Transverse colon (tissue), 4 donors: Measurements from ENCODE around the gene EMX2. TPM values are rescaled to one million over a fixed set of nuclear protein-coding genes. Genes with fewer than 3 reads are reported as not detected.

ENCODE experiments used
- DNase-seq: peaks from one replicate; pipeline ENCODE4 v3.0.0-alpha.2; 2019
- H3K27ac ChIP-seq, 4 donors: fragments of 200-600 bp; sonication (generic); 2 replicates each; pipeline ENCODE4 v1.5.1; 2016 to 2018; ENCODE audit warnings: inconsistent platforms in 4 of 4
- H3K27me3 ChIP-seq: fragments of 200-600 bp; sonication (generic); 2 replicates; pipeline ENCODE4 v1.5.1; 2017; ENCODE audit warnings: inconsistent platforms
- H3K36me3 ChIP-seq, 4 donors: fragments of 200-600 bp; sonication (generic); 2 replicates each; pipeline ENCODE4 v1.5.1; 2017 to 2019; ENCODE audit warnings: inconsistent platforms in 4 of 4
- H3K4me1 ChIP-seq, 4 donors: fragments of 200-600 bp; sonication (generic); 2 replicates each; pipeline ENCODE4 v1.5.1; 2017 to 2020; ENCODE audit warnings: inconsistent platforms in 4 of 4
- H3K4me3 ChIP-seq, 4 donors: fragments of 200-600 bp; sonication (generic); 1 replicate in 1 of 4; 2 replicates in 3 of 4; pipeline versions ENCODE4 v1.5.1 to v1.6.1; 2017 to 2019; ENCODE audit warnings: inconsistent platforms in 4 of 4
- H3K9me3 ChIP-seq, 2 donors: fragments of 200-600 bp; sonication (generic); 2 replicates each; pipeline ENCODE4 v1.5.1; 2017 to 2019; ENCODE audit warnings: inconsistent platforms in 2 of 2
- CTCF ChIP-seq, 5 experiments: fragments of 200-600 bp in 3 of 5; fragments of 450-650 bp in 2 of 5; sonication (generic) in 3 of 5; IDR thresholded peaks; 1 replicate in 2 of 5; 2 replicates in 3 of 5; pipeline ENCODE4 v1.5.1; 2016 to 2017; ENCODE audit warnings: antibody characterized with exemption in 5 of 5, inconsistent platforms in 3 of 5, mild to moderate bottlenecking in 2 of 5, moderate library complexity in 1 of 5
- EP300 ChIP-seq: sonication (generic); formaldehyde crosslinking; IDR thresholded peaks from one replicate; pipeline ENCODE4 v1.6.1; 2017; ENCODE audit warnings: antibody characterized with exemption, low read depth
- POLR2A ChIP-seq: fragments of 450-650 bp; IDR thresholded peaks from one replicate; pipeline ENCODE4 v1.6.1; 2016; ENCODE audit warnings: antibody characterized with exemption, mild to moderate bottlenecking, moderate library complexity
- POLR2AphosphoS5 ChIP-seq, 3 donors: sonication (generic); formaldehyde crosslinking; IDR thresholded peaks; one replicate each; pipeline ENCODE4 v1.6.1; 2016; ENCODE audit warnings: antibody characterized with exemption in 3 of 3
- WGBS, 2 donors: methylation state at CpG; one replicate each; pipeline ENCODE4 v1.1.5; 2018; ENCODE audit warnings: low coverage in 1 of 2; 5-methylcytosine and 5-hydroxymethylcytosine counted together
- in situ Hi-C, 4 donors: fragments of 200-750 bp; cut with MboI; loops; one replicate each; pipeline versions ENCODE4 v1.15.0 to v1.15.1; 2017; ENCODE audit warnings: low sequenced_read_pairs in 3 of 4, low pct_ligation_motif_present in 1 of 4, low pct_unique_long_range_greater_than_20kb in 1 of 4
- intact Hi-C: fragments of 100-400 bp; cut with DNase I; formaldehyde crosslinking; loops from one replicate; pipeline ENCODE4 v1.15.1; 2023; ENCODE audit warnings: low total_unique reads
- total RNA-seq, 4 donors: library from RNA; depleted of rRNA; stranded (reverse); fragments of >200 nt; gene quantifications; one replicate each; pipeline ENCODE4 v1.1.0, GENCODE V29; 2016

The EMX2 gene
- total RNA-seq, 4 donors from 2014 or later, result 0.95 TPM; not detected in 3

GRCh38 chr10:117499248-117500105 lies 43.1 kb upstream of the EMX2 start:
- Histone ChIP-seq H3K4me3 (no peak overlapping the region), H3K27me3 (peaks cover 15% of the 10 kb centered on the region), H3K4me1 (peaks cover 0 to 7% (median 1%) of the 10 kb centered on the region in 4 donors), H3K9me3 (no peaks in the 10 kb centered on the region), H3K27ac (no peak overlapping the region), H3K36me3 (no peaks in the 10 kb centered on the region)
- DNase-seq, result no peak
- in situ Hi-C loops (loop anchor here in 3 of 4 donors (10.0 to 25.0 kb wide), 4 partner anchors 738 to 938 kb away; no protein-coding TSS in a partner anchor), intact Hi-C loops (loop anchor here (2.0 kb wide), 1 partner anchor 741 kb away; no protein-coding TSS in a partner anchor)
- WGBS, 2 donors, result 67% methylated on average over 3 to 12 of the region's 12 CpGs
- TF ChIP-seq EP300, result no peak
- TF ChIP-seq POLR2AphosphoS5 (IDR thresholded peaks at IDR 0.05), result no peak
- no peak for TF ChIP-seq POLR2A
- TF ChIP-seq CTCF (IDR thresholded peaks at IDR 0.05), result no peak

DNA sequence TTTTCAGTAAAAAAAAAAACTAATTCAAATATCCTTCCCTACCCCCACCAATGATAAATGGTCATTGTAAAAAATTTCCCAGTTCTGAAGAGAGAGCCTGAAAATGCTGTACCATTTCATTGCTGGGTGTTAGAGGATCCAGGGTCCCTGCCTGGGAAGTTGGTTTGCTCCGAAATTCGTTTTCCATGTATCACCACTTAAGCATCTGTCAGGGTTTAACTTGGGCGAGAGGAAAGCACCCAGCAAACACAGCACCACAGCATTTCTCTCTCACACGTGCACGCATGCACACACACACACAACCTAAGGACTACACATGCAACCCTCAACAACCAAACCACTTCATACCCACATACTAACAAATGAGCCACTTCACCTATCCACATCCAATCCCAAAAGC lies 42.1 kb upstream of the EMX2 start:
- intact Hi-C loops, result no loop called here
- Histone ChIP-seq H3K27me3 (peaks cover 6% of the 10 kb centered on the region), H3K36me3 (no peaks in the 10 kb centered on the region), H3K27ac (no peak overlapping the region), H3K4me1 (peaks cover 0 to 7% (median 1%) of the 10 kb centered on the region in 4 donors), H3K4me3 (no peak overlapping the region), H3K9me3 (no peaks in the 10 kb centered on the region)
- no peak for DNase-seq
- TF ChIP-seq EP300 (no peak), POLR2AphosphoS5 (IDR thresholded peaks at IDR 0.05) (no peak), POLR2A (no peak), CTCF (IDR thresholded peaks at IDR 0.05) (no peak)
- in situ Hi-C loops, result loop anchor here in 3 of 4 donors (25.0 kb wide), 3 partner anchors 737 to 937 kb away; no protein-coding TSS in a partner anchor
- 81 to 94% methylated on average over 3 to 5 of the region's 5 CpGs for WGBS, 2 donors

DNA sequence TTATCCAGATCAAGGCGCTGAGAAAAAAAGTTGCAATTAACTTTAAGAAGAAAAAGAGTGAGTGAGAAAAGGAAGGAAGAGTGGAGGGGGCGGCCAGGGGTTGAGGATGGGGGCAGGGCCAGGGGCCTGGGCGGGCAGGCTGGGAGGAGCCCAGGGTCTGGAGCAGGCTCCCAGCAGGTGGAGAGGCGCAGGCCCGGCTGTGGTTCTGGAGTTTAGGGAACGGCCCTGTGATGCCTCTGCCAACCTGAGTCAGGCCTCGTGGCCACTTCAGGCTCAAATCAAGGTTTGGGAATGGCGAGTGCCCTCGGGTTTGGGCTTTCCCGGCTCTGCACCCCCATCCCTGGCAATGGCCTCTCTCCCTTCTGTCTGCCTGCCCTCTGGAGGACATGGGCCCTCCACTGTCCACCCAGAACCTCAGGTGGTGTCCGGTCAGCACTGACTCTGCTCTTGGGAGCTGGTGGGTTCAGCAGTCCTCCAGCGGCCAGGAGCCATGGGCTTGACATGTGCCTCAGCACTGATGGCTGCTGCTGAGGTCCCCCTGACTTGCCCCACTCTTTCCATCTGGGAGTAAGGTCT lies 41.0 kb upstream of the EMX2 start:
- no peaks in the 10 kb centered on the region for H3K36me3 ChIP-seq
- H3K9me3 ChIP-seq, result no peaks in the 10 kb centered on the region
- 87 to 100% methylated on average over 1 to 12 of the region's 12 CpGs for WGBS, 2 donors
- no peak overlapping the region for H3K27ac ChIP-seq
- intact Hi-C loops (no loop called here), in situ Hi-C loops (loop anchor here in 3 of 4 donors (25.0 kb wide), 3 partner anchors 736 to 936 kb away; no protein-coding TSS in a partner anchor)
- peaks cover 0 to 7% (median 1%) of the 10 kb centered on the region in 4 donors for H3K4me1 ChIP-seq
- no peak overlapping the region for H3K4me3 ChIP-seq
- DNase-seq, result no peak
- TF ChIP-seq CTCF (IDR thresholded peaks at IDR 0.05), result no peak
- TF ChIP-seq POLR2A, result no peak
- no peak for TF ChIP-seq POLR2AphosphoS5 (IDR thresholded peaks at IDR 0.05)
- no peak for TF ChIP-seq EP300
- H3K27me3 ChIP-seq, result peaks cover 6% of the 10 kb centered on the region
